ENCODE data around the gene PLN. TPM values are rescaled to one million over a fixed set of nuclear protein-coding genes. Genes with fewer than 3 reads are reported as not detected.
A peak's percentile ranks its signal among the peaks of the same experiment; 100 is the strongest.

Gene PLN
- polyA plus RNA-seq, 3 donors: 0.28 TPM; not detected in 2

DNA sequence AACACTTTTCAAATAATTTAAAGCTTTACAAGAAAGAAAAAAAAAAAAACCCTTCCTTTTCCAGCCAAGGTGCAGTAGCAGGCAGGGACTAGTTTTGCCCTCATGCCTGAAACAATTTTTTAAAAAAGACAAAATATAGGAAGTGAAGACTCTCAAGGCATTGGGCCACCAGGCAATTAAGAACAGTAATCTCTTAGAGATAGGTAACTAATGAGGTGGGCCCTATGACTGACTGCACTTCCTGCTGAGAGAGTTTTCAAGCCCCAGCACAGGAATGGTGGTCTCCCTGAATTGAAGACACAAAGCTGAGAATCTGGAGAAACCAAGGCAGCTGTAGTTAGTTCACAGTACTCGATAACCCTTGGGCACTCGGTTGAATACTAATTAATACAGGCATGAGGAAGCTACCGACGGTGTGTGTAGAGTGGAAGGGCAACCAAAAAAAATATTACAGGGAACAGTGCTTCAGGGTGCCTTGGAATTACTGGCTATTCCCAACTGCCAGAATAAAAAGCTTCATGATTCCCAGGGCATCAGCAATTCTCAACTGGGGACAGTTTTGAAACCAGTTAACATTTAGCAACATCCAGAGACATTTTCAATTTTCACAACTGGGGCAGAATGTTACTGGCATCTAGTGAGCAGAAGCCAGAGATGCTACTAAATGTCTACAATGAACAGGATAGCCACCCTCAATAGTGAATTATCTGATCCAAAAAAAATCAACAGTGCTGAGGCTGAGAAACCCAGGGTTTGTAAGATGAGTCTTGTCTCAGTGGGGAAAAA, 36.0 kb upstream of the PLN start:
- Histone ChIP-seq H4K20me1 (ENCODE audit: insufficient read depth, low read length) (peaks cover 68% of the 10 kb centered on the region), H3K4me3 (replicated peaks in 1 of 3; ENCODE audit: low read depth in 2 of 3, low read length in 3 of 3) (no peak overlapping the region), H3K4me1 (ENCODE audit: control insufficient read depth in 1 of 2, insufficient read depth in 2 of 2, low read length in 2 of 2) (no peaks in the 10 kb centered on the region), H3K9ac (ENCODE audit: insufficient read depth, low read length, poor library complexity, severe bottlenecking) (no peak overlapping the region), H2AFZ (ENCODE audit: insufficient read depth, low read depth, low read length, poor library complexity, severe bottlenecking) (no peak overlapping the region), H3K9me3 (replicated peaks in 1 of 2; ENCODE audit: control insufficient read depth in 1 of 2, insufficient read depth in 1 of 2, low read length in 2 of 2) (no peaks in the 10 kb centered on the region), H3K79me2 (ENCODE audit: insufficient read depth, low read length) (no peaks in the 10 kb centered on the region), H3K27ac (ENCODE audit: low read depth in 1 of 2, low read length in 2 of 2) (no peak overlapping the region), H3K4me2 (replicated peaks; ENCODE audit: extremely low read depth, low read length, poor library complexity, severe bottlenecking) (no peak overlapping the region), H3K27me3 (ENCODE audit: control insufficient read depth in 2 of 2, insufficient read depth in 2 of 2, low read length in 2 of 2) (no peaks in the 10 kb centered on the region), H3K36me3 (replicated peaks in 1 of 2; ENCODE audit: control insufficient read depth in 1 of 2, insufficient read depth in 2 of 2, low read length in 2 of 2) (peaks cover 9 to 23% of the 10 kb centered on the region in 2 donors)
- Mint-ChIP-seq H3K27ac (no peak overlapping the region), H3K4me1 (no peaks in the 10 kb centered on the region), H3K36me3 (peaks cover 12 to 21% of the 10 kb centered on the region in 2 donors), H3K9me3 (no peaks in the 10 kb centered on the region), H3K27me3 (ENCODE audit: low read depth in 3 of 3) (peaks cover 0 to 2% (median 0%) of the 10 kb centered on the region in 3 donors), H3K4me3 (no peak overlapping the region)
- intact Hi-C loops (cut with micrococcal nuclease): no loop called here
- DNase-seq: no peak
- 100% methylated on average over 4 of the region's 4 CpGs for WGBS (ENCODE audit: insufficient coverage)
- TF ChIP-seq, protein P1, sequence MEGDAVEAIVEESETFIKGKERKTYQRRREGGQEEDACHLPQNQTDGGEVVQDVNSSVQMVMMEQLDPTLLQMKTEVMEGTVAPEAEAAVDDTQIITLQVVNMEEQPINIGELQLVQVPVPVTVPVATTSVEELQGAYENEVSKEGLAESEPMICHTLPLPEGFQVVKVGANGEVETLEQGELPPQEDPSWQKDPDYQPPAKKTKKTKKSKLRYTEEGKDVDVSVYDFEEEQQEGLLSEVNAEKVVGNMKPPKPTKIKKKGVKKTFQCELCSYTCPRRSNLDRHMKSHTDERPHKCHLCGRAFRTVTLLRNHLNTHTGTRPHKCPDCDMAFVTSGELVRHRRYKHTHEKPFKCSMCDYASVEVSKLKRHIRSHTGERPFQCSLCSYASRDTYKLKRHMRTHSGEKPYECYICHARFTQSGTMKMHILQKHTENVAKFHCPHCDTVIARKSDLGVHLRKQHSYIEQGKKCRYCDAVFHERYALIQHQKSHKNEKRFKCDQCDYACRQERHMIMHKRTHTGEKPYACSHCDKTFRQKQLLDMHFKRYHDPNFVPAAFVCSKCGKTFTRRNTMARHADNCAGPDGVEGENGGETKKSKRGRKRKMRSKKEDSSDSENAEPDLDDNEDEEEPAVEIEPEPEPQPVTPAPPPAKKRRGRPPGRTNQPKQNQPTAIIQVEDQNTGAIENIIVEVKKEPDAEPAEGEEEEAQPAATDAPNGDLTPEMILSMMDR (IDR thresholded peaks at IDR 0.05): no peak

DNA sequence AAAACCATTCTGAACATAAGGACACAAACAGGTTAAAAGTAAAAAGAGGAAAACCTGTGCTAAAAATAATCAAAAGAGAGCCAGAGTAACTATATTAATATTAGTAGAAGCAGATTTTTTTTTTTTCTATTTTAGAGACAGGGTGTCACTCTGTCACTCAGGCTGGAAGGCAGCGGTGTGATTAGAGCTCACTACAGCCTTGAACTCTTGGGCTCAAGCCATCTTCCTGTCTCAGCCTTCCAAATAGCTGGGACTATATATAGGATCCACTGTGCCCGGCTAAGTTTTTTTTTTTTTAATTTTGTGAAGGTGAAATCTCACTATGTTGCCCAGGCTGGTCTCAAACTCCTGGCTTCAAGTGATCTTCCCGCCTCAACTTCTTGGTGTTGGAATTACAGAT, 33.4 kb upstream of the PLN start:
- intact Hi-C loops (cut with micrococcal nuclease): no loop called here
- peak overlapping the region in 1 of 7 donors; percentile 36 for H3K27ac Mint-ChIP-seq
- H4K20me1 ChIP-seq (ENCODE audit: insufficient read depth, low read length): peaks cover 48% of the 10 kb centered on the region
- H3K4me1 ChIP-seq (ENCODE audit: control insufficient read depth in 1 of 2, insufficient read depth in 2 of 2, low read length in 2 of 2): no peaks in the 10 kb centered on the region
- no peaks in the 10 kb centered on the region for H3K9me3 ChIP-seq (replicated peaks in 1 of 2; ENCODE audit: control insufficient read depth in 1 of 2, insufficient read depth in 1 of 2, low read length in 2 of 2)
- peaks cover 0 to 4% (median 1%) of the 10 kb centered on the region in 7 donors for H3K9me3 Mint-ChIP-seq
- H3K4me2 ChIP-seq (replicated peaks; ENCODE audit: extremely low read depth, low read length, poor library complexity, severe bottlenecking): no peak overlapping the region
- H3K36me3 ChIP-seq (replicated peaks in 1 of 2; ENCODE audit: control insufficient read depth in 1 of 2, insufficient read depth in 2 of 2, low read length in 2 of 2): peaks cover 9 to 31% of the 10 kb centered on the region in 2 donors
- H3K27me3 Mint-ChIP-seq (ENCODE audit: low read depth in 3 of 3): peaks cover 0 to 2% (median 0%) of the 10 kb centered on the region in 3 donors
- no peak overlapping the region for H2AFZ ChIP-seq (ENCODE audit: insufficient read depth, low read depth, low read length, poor library complexity, severe bottlenecking)
- H3K79me2 ChIP-seq (ENCODE audit: insufficient read depth, low read length): no peaks in the 10 kb centered on the region
- H3K4me3 ChIP-seq (replicated peaks in 1 of 3; ENCODE audit: low read depth in 2 of 3, low read length in 3 of 3): no peak overlapping the region
- no peaks in the 10 kb centered on the region for H3K27me3 ChIP-seq (ENCODE audit: control insufficient read depth in 2 of 2, insufficient read depth in 2 of 2, low read length in 2 of 2)
- H3K9ac ChIP-seq (ENCODE audit: insufficient read depth, low read length, poor library complexity, severe bottlenecking): no peak overlapping the region
- H3K27ac ChIP-seq (ENCODE audit: low read depth in 1 of 2, low read length in 2 of 2): no peak overlapping the region
- H3K4me3 Mint-ChIP-seq: no peak overlapping the region
- no peak for DNase-seq
- 90% methylated on average over 2 of the region's 3 CpGs for WGBS (ENCODE audit: insufficient coverage)
- peaks cover 29 to 44% of the 10 kb centered on the region in 2 donors for H3K36me3 Mint-ChIP-seq
- H3K4me1 Mint-ChIP-seq: no peaks in the 10 kb centered on the region
- TF ChIP-seq, protein P1 (IDR thresholded peaks at IDR 0.05): no peak

Measured in CD14-positive monocyte (primary cell).